ENCODE results near the gene HTR1D. TPM values are rescaled to one million over a fixed set of nuclear protein-coding genes. Genes with fewer than 3 reads are reported as not detected.
"Not testable (repeated sequence)": the region's sequence is repeated elsewhere in the genome, so short reads cannot be mapped to it uniquely, and the experiment has no call there.

The HTR1D gene
- polyA plus RNA-seq, 3 donors: 0.02 TPM; not detected in 2

GRCh38 chr1:23222742-23223141 lies 5.4 kb upstream of the HTR1D start:
- no peak overlapping the region for H3K27ac ChIP-seq (ENCODE audit: low read depth, low read length)
- 85 to 89% (median 88%) methylated on average over 3 of the region's 3 CpGs for WGBS, 3 donors

- no peak overlapping the region for H3K27ac ChIP-seq (ENCODE audit: low read depth, low read length)
- 90 to 97% (median 92%) methylated on average over 2 of the region's 2 CpGs for WGBS, 3 donors
Measured at GRCh38 chr1:23222331-23222730, 5.0 kb upstream of the HTR1D start.

GRCh38 chr1:23221107-23221506 lies 3.8 kb upstream of the HTR1D start:
- 69 to 80% (median 69%) methylated on average over 2 of the region's 2 CpGs for WGBS, 3 donors

GRCh38 chr1:23216771-23217420 lies 406 bp downstream of the HTR1D start:
- no peak overlapping the region for H3K27ac ChIP-seq (ENCODE audit: low read depth, low read length)
- WGBS, 3 donors: 1% methylated on average over 33 to 77 of the region's 78 CpGs

More at GRCh38 chr1:23221107-23221506, 3.8 kb upstream of the HTR1D start:
- H3K27ac ChIP-seq (ENCODE audit: low read depth, low read length): no peak overlapping the region

- WGBS, 3 donors: 68 to 74% (median 70%) methylated on average over 3 of the region's 3 CpGs
- H3K27ac ChIP-seq (ENCODE audit: low read depth, low read length): no peak overlapping the region
Measured at GRCh38 chr1:23215751-23216449, 1.4 kb downstream of the HTR1D start.

- no peak overlapping the region for H3K27ac ChIP-seq (ENCODE audit: low read depth, low read length)
- WGBS, 3 donors: 84 to 90% (median 87%) methylated on average over 3 of the region's 3 CpGs
Measured at GRCh38 chr1:23215291-23215690, 2.0 kb downstream of the HTR1D start.

GRCh38 chr1:23214640-23215039 lies 2.7 kb downstream of the HTR1D start:
- H3K27ac ChIP-seq (ENCODE audit: low read depth, low read length): no peak overlapping the region
- 91 to 97% (median 93%) methylated on average over 4 of the region's 4 CpGs for WGBS, 3 donors

GRCh38 chr1:23211955-23212354 lies 5.3 kb downstream of the HTR1D start:
- H3K27ac ChIP-seq (ENCODE audit: low read depth, low read length): no peak overlapping the region
- 47 to 49% (median 48%) methylated on average over 4 of the region's 4 CpGs for WGBS, 3 donors

GRCh38 chr1:23210963-23211362 lies 6.3 kb downstream of the HTR1D start:
- 60 to 67% (median 64%) methylated on average over 2 of the region's 2 CpGs for WGBS, 3 donors
- H3K27ac ChIP-seq (ENCODE audit: low read depth, low read length): no peak overlapping the region

GRCh38 chr1:23210351-23210785 lies 6.9 kb downstream of the HTR1D start:
- 41 to 48% (median 48%) methylated on average over 5 to 6 of the region's 6 CpGs for WGBS, 3 donors
- no peak overlapping the region for H3K27ac ChIP-seq (ENCODE audit: low read depth, low read length)

GRCh38 chr1:23209770-23210169 lies 7.5 kb downstream of the HTR1D start:
- WGBS, 3 donors: 62 to 80% (median 74%) methylated on average over 4 of the region's 4 CpGs

GRCh38 chr1:23208527-23208926 lies 8.8 kb downstream of the HTR1D start:
- WGBS, 3 donors: 82 to 84% (median 83%) methylated on average over 2 of the region's 2 CpGs

More at GRCh38 chr1:23209770-23210169, 7.5 kb downstream of the HTR1D start:
- no peak overlapping the region for H3K27ac ChIP-seq (ENCODE audit: low read depth, low read length)

GRCh38 chr1:23207733-23208132 lies 9.6 kb downstream of the HTR1D start:
- not testable (repeated sequence) for H3K27ac ChIP-seq (ENCODE audit: low read depth, low read length)
- 92 to 94% (median 94%) methylated on average over 7 to 8 of the region's 8 CpGs for WGBS, 3 donors

More at GRCh38 chr1:23208527-23208926, 8.8 kb downstream of the HTR1D start:
- H3K27ac ChIP-seq (ENCODE audit: low read depth, low read length): no peak overlapping the region

GRCh38 chr1:23202263-23202749 lies 15.0 kb downstream of the HTR1D start:
- 52 to 73% (median 58%) methylated on average over 3 of the region's 3 CpGs for WGBS, 3 donors

GRCh38 chr1:23200883-23201282 lies 16.4 kb downstream of the HTR1D start:
- WGBS, 3 donors: 74 to 100% (median 94%) methylated on average over 1 of the region's 1 CpG
- no peak overlapping the region for H3K27ac ChIP-seq (ENCODE audit: low read depth, low read length)

More at GRCh38 chr1:23202263-23202749, 15.0 kb downstream of the HTR1D start:
- H3K27ac ChIP-seq (ENCODE audit: low read depth, low read length): no peak overlapping the region

GRCh38 chr1:23198373-23198772 lies 18.9 kb downstream of the HTR1D start:
- WGBS, 3 donors: 67 to 80% (median 75%) methylated on average over 4 of the region's 4 CpGs
- H3K27ac ChIP-seq (ENCODE audit: low read depth, low read length): no peak overlapping the region

GRCh38 chr1:23196627-23197328 lies 20.5 kb downstream of the HTR1D start:
- no peak overlapping the region for H3K27ac ChIP-seq (ENCODE audit: low read depth, low read length)
- 53 to 77% (median 69%) methylated on average over 10 of the region's 10 CpGs for WGBS, 3 donors

- WGBS, 3 donors: 61 to 62% (median 62%) methylated on average over 11 of the region's 11 CpGs
- H3K27ac ChIP-seq (ENCODE audit: low read depth, low read length): no peak overlapping the region
Measured at GRCh38 chr1:23194119-23194984, 22.9 kb downstream of the HTR1D start.

Measured in adipose tissue (tissue), 3 donors.